Measurements from ENCODE around the gene FYN. TPM values are rescaled to one million over a fixed set of nuclear protein-coding genes. Genes with fewer than 3 reads are reported as not detected.

Gene FYN
- total and polyA plus RNA-seq, 2 of the 13 experiments (the other 11 are each of a cell fraction or from before 2014, with no cell fraction given): 15.5 to 24.6 TPM

GRCh38 chr6:111761212-111761611 lies 112.0 kb downstream of the FYN start (continued):
- TF ChIP-seq DMTF1 (CRISPR knock-in tag; IDR thresholded peaks at IDR 0.05): no peak

- Histone ChIP-seq H3K4me3 (replicated peaks in 1 of 3; ENCODE audit: insufficient read depth in 1 of 3, low read depth in 2 of 3, low read length in 3 of 3) (no peak overlapping the region), H4K20me1 (ENCODE audit: insufficient read depth, low read length) (no peaks in the 10 kb centered on the region), H3K4me1 (ENCODE audit: insufficient read depth, low read length) (no peaks in the 10 kb centered on the region), H3K27ac (ENCODE audit: extremely low read length, insufficient read depth, low read length) (no peak overlapping the region), H2AFZ (ENCODE audit: low read length) (no peak overlapping the region), H3K36me3 (replicated peaks in 1 of 2; ENCODE audit: control insufficient read depth in 1 of 2, insufficient read depth in 2 of 2, low read length in 2 of 2) (peaks cover 0 to 2% of the 10 kb centered on the region in 2 experiments; a peak in 1 of 5 replicates), H3K79me2 (ENCODE audit: insufficient read depth, low read length) (no peaks in the 10 kb centered on the region), H3K9me3 (ENCODE audit: low read length) (no peaks in the 10 kb centered on the region), H3K4me2 (ENCODE audit: low read depth, low read length) (no peak overlapping the region), H3K27me3 (ENCODE audit: control insufficient read depth in 1 of 2, insufficient read depth in 2 of 2, low read length in 2 of 2) (no peaks in the 10 kb centered on the region), H3K9ac (ENCODE audit: insufficient read depth, low read depth, low read length) (no peak overlapping the region)
- FAIRE-seq (no peak), DNase-seq (ENCODE audit: low spot score) (no peak), ATAC-seq (no peak)
- CTCF ChIA-PET (ENCODE audit: low intra/inter-chr PET ratio, low total read pairs): no interaction called here
- in situ Hi-C loops (cut with HindIII; ENCODE audit: extremely low pct_ligation_motif_present, low pct_unique_long_range_greater_than_20kb) (no loop called here), intact Hi-C loops (cut with micrococcal nuclease; ENCODE audit: unreplicated experiment) (no loop called here)
- 91% methylated on average over 18 of the region's 18 CpGs for WGBS (ENCODE audit: low lambda C conversion rate)
- no TSS peak for BruUV-seq (replicated peaks)
- TF ChIP-seq CREB1 (IDR thresholded peaks at IDR 0.05) (peak; percentile 61; the same call in 1 of the 2 replicates), CREB1 (CRISPR knock-in tag; IDR thresholded peaks at IDR 0.05) (no peak), ZNF296 (CRISPR knock-in tag; conservative IDR thresholded peaks at IDR 0.05) (no peak)
- POLR2A ChIA-PET: no interaction called here
Measured at GRCh38 chr6:111759836-111760785, 113.1 kb downstream of the FYN start.

All from HepG2 (cell line).